Coronary artery (tissue), 2 donors: ENCODE data around the gene SLC44A3.

Source experiments
- DNase-seq: peaks from one replicate; pipeline ENCODE4 v3.0.0-alpha.2; 2017; ENCODE audit warnings: low spot score
- H3K27ac ChIP-seq, 2 donors: fragments of 200-600 bp; sonication (generic); one replicate each; pipeline ENCODE4 v1.5.1; 2016 to 2019
- H3K4me3 ChIP-seq: fragments of 200-600 bp; sonication (generic); 2 replicates; pipeline ENCODE4 v1.5.1; 2016; ENCODE audit warnings: mild to moderate bottlenecking, moderate library complexity
- CTCF ChIP-seq: fragments of 200-600 bp; sonication (generic); IDR thresholded peaks from one replicate; pipeline ENCODE4 v1.5.1; 2019; ENCODE audit warnings: antibody characterized with exemption

SLC44A3 gene

GRCh38 chr1:94799206-94799605, 21.0 kb upstream of the SLC44A3 start:
- no peak overlapping the region for H3K4me3 ChIP-seq
- no peak overlapping the region for H3K27ac ChIP-seq
- TF ChIP-seq CTCF: no peak
- no peak for DNase-seq

- DNase-seq: no peak
- Histone ChIP-seq H3K4me3 (peak overlapping the region; percentile 50), H3K27ac (peak overlapping the region; percentile 43 to 65)
- TF ChIP-seq CTCF: no peak
Observed at GRCh38 chr1:94801919-94802546, 18.1 kb upstream of the SLC44A3 start.

- H3K27ac ChIP-seq: peak overlapping the region in 1 of 2 donors; percentile 52
- no peak overlapping the region for H3K4me3 ChIP-seq
- no peak for DNase-seq
- no peak for TF ChIP-seq CTCF
Observed at GRCh38 chr1:94803106-94803505, 17.1 kb upstream of the SLC44A3 start.

- Histone ChIP-seq H3K4me3 (no peak overlapping the region), H3K27ac (peak overlapping the region in 1 of 2 donors; percentile 52)
- no peak for TF ChIP-seq CTCF
- no peak for DNase-seq
Observed at GRCh38 chr1:94803517-94804441, 16.4 kb upstream of the SLC44A3 start.

GRCh38 chr1:94804442-94804837, 15.7 kb upstream of the SLC44A3 start:
- H3K27ac ChIP-seq: no peak overlapping the region
- no peak for DNase-seq
- no peak for TF ChIP-seq CTCF
- H3K4me3 ChIP-seq: no peak overlapping the region

- peak; percentile 94 for TF ChIP-seq CTCF
- H3K4me3 ChIP-seq: no peak overlapping the region
- no peak overlapping the region for H3K27ac ChIP-seq
- DNase-seq: no peak
Observed at GRCh38 chr1:94805912-94806311, 14.2 kb upstream of the SLC44A3 start.
